A673 (cell line): ENCODE data around the gene HS3ST6. TPM values are rescaled to one million over a fixed set of nuclear protein-coding genes. Genes with fewer than 3 reads are reported as not detected.

ENCODE experiments used
- BruUV-seq: library from RNA; stranded (reverse); fragments of 400-500 nt; replicated peaks from 2 replicates; lab custom pipeline; 2021; lab: Mats Ljungman, UMichigan
- CTCF ChIA-PET: fragments of 300-600 bp; sonication (Branson Sonifier 250); formaldehyde crosslinking; loops from one replicate; lab custom pipeline; 2022; ENCODE audit warnings: antibody characterized with exemption; lab: Charles Lee
- POLR2A ChIA-PET: fragments of 300-600 bp; sonication (Branson Sonifier 250); formaldehyde crosslinking; loops from one replicate; lab custom pipeline; 2022; ENCODE audit warnings: antibody characterized with exemption; ENCODE audit not compliant: low non-redundant PET; lab: Charles Lee
- DNase-seq: peaks from one replicate; pipeline ENCODE4 v3.0.0-alpha.2; 2015; ENCODE audit warnings: low spot score
- H3K27ac ChIP-seq: fragments of 200-600 bp; sonication (generic); 2 replicates; pipeline ENCODE4 v1.5.1; 2016; ENCODE audit warnings: mixed run types, low read depth, mild to moderate bottlenecking, mixed read lengths, antibody characterized with exemption, low read length; ENCODE audit not compliant: poor library complexity, severe bottlenecking
- H3K27me3 ChIP-seq: fragments of 200-600 bp; sonication (generic); replicated peaks from 2 replicates; pipeline ENCODE4 v1.6.1; 2017; ENCODE audit warnings: mixed run types, low read depth, mild to moderate bottlenecking, mixed read lengths, antibody characterized with exemption, low read length; ENCODE audit not compliant: insufficient read depth, poor library complexity
- H3K36me3 ChIP-seq: fragments of 200-600 bp; sonication (generic); 2 replicates; pipeline ENCODE4 v1.6.1; 2016; ENCODE audit warnings: mixed run types, mild to moderate bottlenecking, mixed read lengths, antibody characterized with exemption, low read length; ENCODE audit not compliant: insufficient read depth, poor library complexity, severe bottlenecking
- H3K4me1 ChIP-seq: fragments of 200-600 bp; sonication (generic); 2 replicates; pipeline ENCODE4 v1.6.1; 2017; ENCODE audit warnings: mixed run types, mild to moderate bottlenecking, mixed read lengths, antibody characterized with exemption, low read length; ENCODE audit not compliant: insufficient read depth, poor library complexity, severe bottlenecking
- H3K4me3 ChIP-seq: fragments of 200-600 bp; sonication (generic); 2 replicates; pipeline ENCODE4 v1.5.1; 2016; ENCODE audit warnings: low read depth, mixed run types, mild to moderate bottlenecking, mixed read lengths, low read length; ENCODE audit not compliant: poor library complexity, severe bottlenecking
- H3K9me3 ChIP-seq: fragments of 200-600 bp; sonication (generic); 2 replicates; pipeline ENCODE4 v1.6.1; 2016; ENCODE audit warnings: mixed run types, low read depth, mild to moderate bottlenecking, mixed read lengths, antibody characterized with exemption, low read length; ENCODE audit not compliant: poor library complexity, severe bottlenecking
- EZH2 ChIP-seq: fragments of 200-600 bp; sonication (generic); IDR thresholded peaks from 2 replicates; pipeline ENCODE4 v1.6.1; 2017; ENCODE audit warnings: borderline replicate concordance, low read depth, mild to moderate bottlenecking, mixed read lengths, antibody characterized with exemption, low read length; ENCODE audit not compliant: poor library complexity, severe bottlenecking
- intact Hi-C: fragments of 100-400 bp; cut with micrococcal nuclease; formaldehyde crosslinking; loops from one replicate; pipeline ENCODE4 v1.10.0; 2022; ENCODE audit not compliant: unreplicated experiment
- total RNA-seq: library from RNA; stranded (reverse); gene quantifications from 2 replicates; pipeline ENCODE4 v1.2.3, GENCODE V29; 2021
- TF ChIP-seq, protein P1 (sequence below): fragments of 300-800, 200-600 bp; sonication (generic); conservative IDR thresholded peaks from 2 replicates; pipeline ENCODE4 v1.5.1; 2017; ENCODE audit warnings: low read depth, mild to moderate bottlenecking, antibody characterized with exemption, low read length, moderate library complexity, mixed read lengths

HS3ST6 gene
- total RNA-seq, 1 experiment from 2014 or later, result not detected

- ChIA-PET POLR2A (interaction anchor here (0.7 kb wide), 1 partner anchor 143 kb away, joined by 6 read pairs; no protein-coding TSS in a partner anchor), CTCF (interaction anchor here (0.6 kb wide), 1 partner anchor 279 kb away, joined by 5 read pairs; no protein-coding TSS in a partner anchor)
- Histone ChIP-seq H3K27me3 (peaks cover 42% of the 10 kb centered on the region), H3K36me3 (no peaks in the 10 kb centered on the region), H3K9me3 (no peaks in the 10 kb centered on the region), H3K4me1 (no peaks in the 10 kb centered on the region), H3K27ac (no peak overlapping the region), H3K4me3 (no peak overlapping the region)
- no peak for TF ChIP-seq EZH2
- TF ChIP-seq, protein P1, sequence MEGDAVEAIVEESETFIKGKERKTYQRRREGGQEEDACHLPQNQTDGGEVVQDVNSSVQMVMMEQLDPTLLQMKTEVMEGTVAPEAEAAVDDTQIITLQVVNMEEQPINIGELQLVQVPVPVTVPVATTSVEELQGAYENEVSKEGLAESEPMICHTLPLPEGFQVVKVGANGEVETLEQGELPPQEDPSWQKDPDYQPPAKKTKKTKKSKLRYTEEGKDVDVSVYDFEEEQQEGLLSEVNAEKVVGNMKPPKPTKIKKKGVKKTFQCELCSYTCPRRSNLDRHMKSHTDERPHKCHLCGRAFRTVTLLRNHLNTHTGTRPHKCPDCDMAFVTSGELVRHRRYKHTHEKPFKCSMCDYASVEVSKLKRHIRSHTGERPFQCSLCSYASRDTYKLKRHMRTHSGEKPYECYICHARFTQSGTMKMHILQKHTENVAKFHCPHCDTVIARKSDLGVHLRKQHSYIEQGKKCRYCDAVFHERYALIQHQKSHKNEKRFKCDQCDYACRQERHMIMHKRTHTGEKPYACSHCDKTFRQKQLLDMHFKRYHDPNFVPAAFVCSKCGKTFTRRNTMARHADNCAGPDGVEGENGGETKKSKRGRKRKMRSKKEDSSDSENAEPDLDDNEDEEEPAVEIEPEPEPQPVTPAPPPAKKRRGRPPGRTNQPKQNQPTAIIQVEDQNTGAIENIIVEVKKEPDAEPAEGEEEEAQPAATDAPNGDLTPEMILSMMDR, result no peak
- DNase-seq, result no peak
- intact Hi-C loops, result no loop called here
- BruUV-seq, result no TSS peak
Measured at GRCh38 chr16:1861730-1862129, 56.5 kb downstream of the HS3ST6 start.

Other genes with a start within 250 kb of the HS3ST6 start
- 197 and 200 TPM in 2 replicates for gene JPT2, start 240.1 kb downstream of the HS3ST6 start, total RNA-seq
- 66.9 and 69.2 TPM in 2 replicates for gene MAPK8IP3, start 212.2 kb downstream of the HS3ST6 start, total RNA-seq
- gene NME3, start 146.9 kb downstream of the HS3ST6 start, total RNA-seq, result 35.3 and 40.8 TPM in 2 replicates
- gene EME2, start 145.6 kb downstream of the HS3ST6 start, total RNA-seq, result 19.5 and 19.9 TPM in 2 replicates
- 247 and 250 TPM in 2 replicates for gene MRPS34, start 145.3 kb downstream of the HS3ST6 start, total RNA-seq
- gene SPSB3, start 135.8 kb downstream of the HS3ST6 start, total RNA-seq, result 15.0 and 20.8 TPM in 2 replicates
- 76.0 and 76.6 TPM in 2 replicates for gene NUBP2, start 135.5 kb downstream of the HS3ST6 start, total RNA-seq
- not detected in 2 replicates for gene IGFALS, start 124.7 kb downstream of the HS3ST6 start, total RNA-seq
- 14.4 and 23.4 TPM in 2 replicates for gene HAGH, start 91.6 kb downstream of the HS3ST6 start, total RNA-seq
- gene FAHD1, start 91.2 kb downstream of the HS3ST6 start, total RNA-seq, result 19.9 and 22.1 TPM in 2 replicates
- 0.48 and 0.62 TPM in 2 replicates for gene MEIOB, start 46.3 kb downstream of the HS3ST6 start, total RNA-seq
- gene MSRB1, start 24.8 kb upstream of the HS3ST6 start, total RNA-seq, result 17.7 and 23.4 TPM in 2 replicates
- not detected in 2 replicates for gene RPL3L, start 36.3 kb upstream of the HS3ST6 start, total RNA-seq
- gene NDUFB10, start 41.1 kb upstream of the HS3ST6 start, total RNA-seq, result 178 and 210 TPM in 2 replicates
- 3,326 and 3,385 TPM in 2 replicates for gene RPS2, start 46.4 kb upstream of the HS3ST6 start, total RNA-seq
- not detected in 2 replicates for gene RNF151, start 48.4 kb upstream of the HS3ST6 start, total RNA-seq
- 58.4 and 64.1 TPM in 2 replicates for gene TBL3, start 53.6 kb upstream of the HS3ST6 start, total RNA-seq
- gene NOXO1, start 63.1 kb upstream of the HS3ST6 start, total RNA-seq, result 0.90 and 1.2 TPM in 2 replicates
- 26.2 and 27.4 TPM in 2 replicates for gene GFER, start 65.8 kb upstream of the HS3ST6 start, total RNA-seq
- 1.4 and 2.3 TPM in 2 replicates for gene SYNGR3, start 71.6 kb upstream of the HS3ST6 start, total RNA-seq
- gene ZNF598, start 91.4 kb upstream of the HS3ST6 start, total RNA-seq, result 68.0 and 75.8 TPM in 2 replicates
- 96.5 and 105 TPM in 2 replicates for gene NPW, start 101.4 kb upstream of the HS3ST6 start, total RNA-seq
- gene NHERF2, start 108.5 kb upstream of the HS3ST6 start, total RNA-seq, result 19.5 and 26.4 TPM in 2 replicates
- gene NTHL1, start 129.4 kb upstream of the HS3ST6 start, total RNA-seq, result 51.6 and 65.4 TPM in 2 replicates
- 125 and 155 TPM in 2 replicates for gene TSC2, start 129.6 kb upstream of the HS3ST6 start, total RNA-seq
- 121 and 141 TPM in 2 replicates for gene PKD1, start 217.5 kb upstream of the HS3ST6 start, total RNA-seq
- 0.49 and 1.7 TPM in 2 replicates for gene RAB26, start 230.2 kb upstream of the HS3ST6 start, total RNA-seq
- gene TRAF7, start 237.4 kb upstream of the HS3ST6 start, total RNA-seq, result 96.7 and 97.4 TPM in 2 replicates